SK-N-MC (cell line): ENCODE results near the gene NF2.

Experiments
- EZH2 ChIP-seq: fragments of 200-600 bp; sonication (generic); IDR thresholded peaks from one replicate; pipeline ENCODE4 v1.6.1; 2017; ENCODE audit warnings: antibody characterized with exemption
- FOXP2 ChIP-seq: optimal IDR thresholded peaks from 2 replicates; pipeline ENCODE3; 2011; ENCODE audit warnings: mild to moderate bottlenecking, moderate library complexity; ENCODE audit not compliant: insufficient read depth; ENCODE audit errors: extremely low read length, control extremely low read depth
- POLR2AphosphoS5 ChIP-seq: IDR thresholded peaks from 2 replicates; pipeline ENCODE4 v1.6.1; 2012; ENCODE audit warnings: mild to moderate bottlenecking, low read depth, low read length, borderline replicate concordance

GRCh38 chr22:29707010-29707409 is 103.6 kb downstream of the NF2 start:
- TF ChIP-seq POLR2AphosphoS5 (no peak), EZH2 (no peak), FOXP2 (no peak)
